Uterus (tissue), 4 donors: ENCODE results near the gene ASTN2. TPM values are rescaled to one million over a fixed set of nuclear protein-coding genes. Genes with fewer than 3 reads are reported as not detected.

Experiments used
- DNase-seq, 2 donors: peaks; one replicate each; pipeline ENCODE4 v3.0.0-alpha.2; 2019 to 2020
- H3K27ac ChIP-seq, 2 donors: fragments of 200-600 bp; sonication (generic); 1 replicate in 1 of 2; 2 replicates in 1 of 2; pipeline ENCODE4 v1.5.1; 2016 to 2018
- H3K27me3 ChIP-seq, 2 donors: fragments of 200-600 bp; sonication (generic); one replicate each; pipeline ENCODE4 v1.5.1; 2018 to 2019; ENCODE audit warnings: control low read depth in 1 of 2
- H3K36me3 ChIP-seq, 2 donors: fragments of 200-600 bp; sonication (generic); one replicate each; pipeline ENCODE4 v1.5.1; 2019; ENCODE audit warnings: control low read depth in 1 of 2
- H3K4me1 ChIP-seq, 2 donors: fragments of 200-600 bp; sonication (generic); one replicate each; pipeline ENCODE4 v1.5.1; 2018 to 2019; ENCODE audit warnings: control low read depth in 1 of 2
- H3K4me3 ChIP-seq, 2 donors: fragments of 200-600 bp; sonication (generic); 1 replicate in 1 of 2; 2 replicates in 1 of 2; pipeline ENCODE4 v1.5.1; 2018 to 2019; ENCODE audit warnings: mild to moderate bottlenecking in 1 of 2
- H3K9me3 ChIP-seq, 2 donors: fragments of 200-600 bp; sonication (generic); one replicate each; pipeline ENCODE4 v1.5.1; 2019; ENCODE audit warnings: control low read depth in 1 of 2
- CTCF ChIP-seq, 4 experiments: fragments of 200-600 bp in 2 of 4; fragments of 450-650 bp in 2 of 4; sonication (generic) in 2 of 4; IDR thresholded peaks; one replicate each; pipeline ENCODE4 v1.5.1; 2016 to 2019; ENCODE audit warnings: antibody characterized with exemption in 4 of 4, mild to moderate bottlenecking in 2 of 4, moderate library complexity in 1 of 4
- POLR2A ChIP-seq, 2 donors: fragments of 450-650 bp; IDR thresholded peaks; one replicate each; pipeline ENCODE4 v1.6.1; 2016; ENCODE audit warnings: antibody characterized with exemption in 2 of 2, mild to moderate bottlenecking in 1 of 2, moderate library complexity in 1 of 2
- intact Hi-C: fragments of 100-400 bp; cut with DNase I; formaldehyde crosslinking; loops from one replicate; pipeline ENCODE4 v1.15.1; 2023; ENCODE audit warnings: low total_unique reads
- total RNA-seq, 4 donors: library from RNA; depleted of rRNA in 3 of 4; stranded (reverse); fragments of >200 nt in 3 of 4; gene quantifications; one replicate each; pipeline versions ENCODE4 v1.1.0 to v1.2.4, GENCODE V29; 2014 to 2023
- donor health status: DM: yes; HTN: yes; CAD: no.

ASTN2 gene
- total RNA-seq, 4 donors from 2014 or later, result 1.8 to 8.6 (median 6.7) TPM

GRCh38 chr9:117313989-117314388, 100.9 kb downstream of the ASTN2 start:
- no peaks in the 10 kb centered on the region for H3K9me3 ChIP-seq

GRCh38 chr9:117307701-117308100, 107.2 kb downstream of the ASTN2 start:
- intact Hi-C loops, result no loop called here
- H3K27ac ChIP-seq, result no peak overlapping the region
- no peak for TF ChIP-seq CTCF (IDR thresholded peaks at IDR 0.05)
- TF ChIP-seq POLR2A (IDR thresholded peaks at IDR 0.05), result no peak
- H3K4me3 ChIP-seq, result no peak overlapping the region
- no peaks in the 10 kb centered on the region for H3K9me3 ChIP-seq
- no peaks in the 10 kb centered on the region for H3K27me3 ChIP-seq
- H3K36me3 ChIP-seq, result no peaks in the 10 kb centered on the region
- no peaks in the 10 kb centered on the region for H3K4me1 ChIP-seq
- DNase-seq, result no peak

More at GRCh38 chr9:117313989-117314388, 100.9 kb downstream of the ASTN2 start:
- TF ChIP-seq CTCF (IDR thresholded peaks at IDR 0.05) (no peak), POLR2A (IDR thresholded peaks at IDR 0.05) (no peak)
- Histone ChIP-seq H3K27ac (no peak overlapping the region), H3K4me3 (no peak overlapping the region), H3K36me3 (no peaks in the 10 kb centered on the region), H3K4me1 (no peaks in the 10 kb centered on the region), H3K27me3 (no peaks in the 10 kb centered on the region)
- intact Hi-C loops, result no loop called here
- no peak for DNase-seq

GRCh38 chr9:117306032-117306431, 108.8 kb downstream of the ASTN2 start:
- DNase-seq, result no peak
- TF ChIP-seq CTCF (IDR thresholded peaks at IDR 0.05) (no peak), POLR2A (IDR thresholded peaks at IDR 0.05) (no peak)
- no peaks in the 10 kb centered on the region for H3K36me3 ChIP-seq
- H3K4me3 ChIP-seq, result no peak overlapping the region
- no peaks in the 10 kb centered on the region for H3K4me1 ChIP-seq
- no peaks in the 10 kb centered on the region for H3K9me3 ChIP-seq
- H3K27ac ChIP-seq, result no peak overlapping the region
- no peaks in the 10 kb centered on the region for H3K27me3 ChIP-seq
- intact Hi-C loops, result no loop called here

GRCh38 chr9:117305454-117305853, 109.4 kb downstream of the ASTN2 start:
- intact Hi-C loops, result no loop called here
- H3K27ac ChIP-seq, result no peak overlapping the region
- no peaks in the 10 kb centered on the region for H3K27me3 ChIP-seq
- H3K4me3 ChIP-seq, result no peak overlapping the region
- no peaks in the 10 kb centered on the region for H3K9me3 ChIP-seq
- no peaks in the 10 kb centered on the region for H3K4me1 ChIP-seq
- DNase-seq, result no peak
- no peaks in the 10 kb centered on the region for H3K36me3 ChIP-seq
- no peak for TF ChIP-seq CTCF (IDR thresholded peaks at IDR 0.05)
- TF ChIP-seq POLR2A (IDR thresholded peaks at IDR 0.05), result no peak

GRCh38 chr9:117304549-117304948, 110.3 kb downstream of the ASTN2 start:
- intact Hi-C loops, result no loop called here
- no peak for DNase-seq
- H3K9me3 ChIP-seq, result no peaks in the 10 kb centered on the region
- no peaks in the 10 kb centered on the region for H3K4me1 ChIP-seq
- no peaks in the 10 kb centered on the region for H3K36me3 ChIP-seq
- no peaks in the 10 kb centered on the region for H3K27me3 ChIP-seq
- H3K4me3 ChIP-seq, result no peak overlapping the region
- H3K27ac ChIP-seq, result no peak overlapping the region
- TF ChIP-seq POLR2A (IDR thresholded peaks at IDR 0.05) (no peak), CTCF (IDR thresholded peaks at IDR 0.05) (no peak)
